GM18519 (cell line): Measurements from ENCODE around the gene PLEKHA5.

Source experiments
- ATAC-seq: cut with Tn5 transposase; IDR thresholded peaks from one replicate; pipeline ENCODE4 v1.9.1; 2021; ENCODE audit warnings: mild to moderate bottlenecking, moderate library complexity; ENCODE audit not compliant: unreplicated experiment, low FRiP score

The PLEKHA5 gene

DNA sequence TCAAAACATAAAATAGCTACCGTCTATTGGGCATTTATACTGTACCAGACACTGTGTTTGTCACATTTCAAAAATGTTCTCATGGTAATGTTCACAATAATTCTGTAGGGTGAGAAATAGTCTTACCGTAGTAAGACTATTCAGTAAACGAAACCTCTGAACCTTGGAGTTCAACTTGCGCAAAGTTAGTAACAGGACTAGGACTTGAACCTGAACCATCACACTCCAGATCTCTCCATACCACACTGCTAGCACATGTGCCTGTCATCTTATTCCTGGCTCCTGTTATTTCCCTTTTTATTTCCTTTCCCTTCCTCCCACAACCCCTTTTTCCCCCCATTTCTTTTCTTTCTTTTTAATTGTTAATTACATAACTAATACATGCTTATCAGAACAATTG, 65.4 kb downstream of the PLEKHA5 start:
- no peak for ATAC-seq

DNA sequence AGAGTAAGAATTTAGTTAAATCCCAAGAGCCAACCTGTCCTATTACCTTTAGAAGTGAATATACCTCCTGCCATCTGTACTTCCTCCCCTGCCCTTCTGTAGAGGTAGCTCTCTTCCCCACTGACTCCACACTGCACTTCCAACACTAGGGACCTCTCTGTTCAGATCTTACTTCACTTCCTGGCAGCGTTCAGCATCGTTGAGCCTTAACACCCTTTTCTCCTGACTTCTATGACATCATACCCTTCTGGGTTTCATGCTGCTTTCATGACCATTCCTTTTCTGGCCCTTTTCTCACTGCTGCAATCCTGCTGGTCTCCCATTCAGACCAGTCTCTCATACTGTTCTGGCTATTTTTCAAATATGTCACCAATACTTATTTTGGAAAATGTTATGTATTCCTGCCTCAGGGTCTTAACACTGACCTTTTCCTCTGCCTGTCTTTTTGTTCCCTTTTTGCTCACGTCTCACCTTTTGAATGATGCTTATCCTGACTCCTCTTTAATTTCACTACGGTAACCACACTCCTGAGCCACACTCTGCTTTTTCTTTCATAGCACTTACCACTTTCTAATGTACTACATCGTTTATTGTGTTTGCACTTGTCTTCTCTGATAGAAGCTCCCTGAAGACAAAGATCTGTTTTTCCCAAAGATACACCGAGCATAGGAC, 67.6 kb downstream of the PLEKHA5 start:
- ATAC-seq, result no peak

DNA sequence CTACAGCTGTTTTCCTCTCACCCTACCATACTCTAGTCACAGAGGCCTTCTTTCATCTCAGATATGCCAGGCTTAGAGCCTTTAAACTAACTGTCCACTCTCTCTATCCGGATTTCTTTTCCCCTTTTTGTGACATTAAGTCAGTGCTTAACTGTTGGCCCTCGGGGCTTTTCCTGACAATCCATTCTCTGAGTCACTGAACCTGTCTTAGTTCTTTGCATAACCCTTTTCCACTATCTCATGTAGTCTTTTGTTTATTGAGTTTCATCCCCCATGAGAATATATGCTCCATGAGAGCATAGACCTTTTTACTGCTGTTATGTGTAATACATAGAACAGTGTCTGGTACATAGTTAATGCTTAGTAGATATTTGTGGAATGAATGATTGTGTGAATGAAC, 68.7 kb downstream of the PLEKHA5 start:
- no peak for ATAC-seq

DNA sequence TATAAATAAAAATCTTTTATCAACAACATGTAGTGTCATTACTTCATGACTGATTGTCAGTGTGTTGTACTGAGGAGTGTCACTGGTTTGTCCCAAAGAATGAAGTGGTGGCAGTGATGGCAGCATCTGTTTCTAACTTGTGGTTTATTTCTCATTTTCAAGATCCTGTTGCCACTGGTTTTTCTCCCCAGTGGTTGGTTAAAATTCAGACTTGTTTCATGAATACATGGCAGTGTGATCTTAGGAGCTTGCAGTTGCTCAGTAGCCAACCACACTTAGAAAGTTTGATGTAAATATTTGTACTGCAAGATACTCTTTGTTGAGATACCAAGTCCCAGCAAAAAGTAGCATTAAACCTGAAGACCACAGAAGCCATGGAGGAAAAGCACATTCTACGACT, 69.8 kb downstream of the PLEKHA5 start:
- no peak for ATAC-seq

DNA sequence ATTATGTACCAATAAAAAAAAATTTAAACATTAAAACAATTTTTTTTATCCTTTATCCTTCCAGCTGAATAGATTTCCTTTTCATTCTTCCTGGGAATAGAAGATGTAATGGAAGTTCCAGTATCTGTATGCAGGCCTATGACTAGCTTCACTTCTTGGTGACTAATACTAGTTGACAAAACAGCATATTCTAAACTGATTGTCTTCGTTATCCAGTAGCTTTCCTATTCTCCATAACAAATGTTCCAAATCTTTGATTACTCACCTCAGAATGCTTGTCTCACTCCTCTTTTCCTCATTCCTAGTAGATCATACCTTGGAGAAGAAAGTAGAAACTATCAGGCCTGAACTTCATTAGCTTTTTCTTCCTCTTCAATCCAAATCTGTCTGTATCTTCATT, 70.7 kb downstream of the PLEKHA5 start:
- no peak for ATAC-seq

DNA sequence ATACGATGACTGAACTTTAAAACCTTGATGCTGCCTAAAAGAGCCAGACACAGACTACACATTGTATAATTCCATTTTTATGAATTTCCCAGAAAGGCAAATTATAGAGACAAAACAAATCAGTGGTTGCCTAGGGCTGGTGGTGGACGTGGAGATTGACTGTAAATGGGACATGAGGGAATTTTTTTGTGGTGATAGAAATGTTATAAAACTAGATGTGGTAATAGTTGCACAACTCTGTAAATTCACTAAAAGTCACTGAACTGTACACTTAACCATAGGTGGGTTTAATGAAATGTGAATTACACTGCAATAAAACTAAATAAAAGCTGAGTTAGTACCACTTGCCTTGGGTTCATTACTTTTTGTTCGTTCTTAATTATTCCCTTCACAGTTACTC, 72.1 kb downstream of the PLEKHA5 start:
- ATAC-seq, result no peak

DNA sequence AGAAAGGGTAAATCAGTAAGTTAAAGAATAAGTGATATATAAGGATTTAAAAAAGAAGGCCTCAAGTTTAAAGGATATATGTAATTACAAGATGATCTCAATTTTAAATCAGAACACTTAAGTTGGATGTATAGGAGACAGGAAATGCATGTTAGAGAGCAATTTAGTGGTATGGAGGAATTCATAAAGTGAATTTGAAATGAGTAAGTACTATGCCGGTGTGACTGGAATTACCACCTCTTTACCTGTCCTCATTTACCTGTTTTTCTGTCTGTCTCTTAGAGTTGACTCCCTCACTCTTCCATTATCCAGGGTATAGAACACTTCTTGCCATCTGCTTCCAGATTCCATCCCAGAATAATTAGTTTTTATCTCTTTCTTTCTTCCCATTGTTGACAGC, 73.5 kb downstream of the PLEKHA5 start:
- ATAC-seq, result no peak

DNA sequence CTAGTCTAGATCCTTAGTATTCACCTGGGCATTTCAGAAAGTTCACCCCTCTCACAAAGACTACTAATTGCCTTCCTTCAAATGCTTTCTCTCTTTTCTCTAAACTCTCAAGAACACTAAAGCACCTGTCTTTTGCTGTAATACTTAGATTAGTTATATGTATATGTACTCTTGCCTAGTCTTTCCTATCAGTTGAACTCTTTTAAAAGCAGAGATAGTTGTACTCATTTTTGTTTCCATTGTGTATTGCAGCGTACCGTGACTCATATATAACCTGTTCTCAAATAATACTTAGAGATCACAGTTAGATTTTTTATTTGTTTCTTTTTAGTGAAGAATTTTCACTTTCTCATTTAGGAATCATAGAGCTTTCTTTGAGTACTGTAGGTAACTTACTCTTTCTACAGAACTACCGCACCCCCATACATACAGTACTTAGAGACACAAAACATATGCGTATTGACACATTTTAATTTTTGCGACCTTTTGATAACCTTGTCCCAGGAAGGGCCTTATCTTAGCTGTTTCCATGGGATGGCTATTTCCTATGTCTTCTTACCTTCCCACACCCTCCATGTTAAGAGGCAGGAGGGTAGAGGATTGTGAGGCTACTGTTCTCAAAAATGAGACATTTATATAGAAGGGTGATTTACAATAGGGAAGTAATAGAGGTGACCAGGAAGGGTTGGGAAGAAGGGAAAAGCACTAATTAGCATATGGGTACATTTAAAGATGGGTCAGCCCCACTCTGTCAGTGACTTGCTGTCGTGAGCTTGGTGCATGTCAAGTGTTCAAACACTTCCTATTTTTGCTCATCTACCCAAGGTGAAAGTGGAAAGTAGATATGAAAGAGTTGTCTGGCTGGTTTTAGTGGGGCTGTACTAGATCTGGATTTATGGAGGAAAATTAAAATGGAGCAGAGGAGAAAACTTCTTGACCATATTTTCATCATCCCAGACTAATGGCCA, 74.3 kb downstream of the PLEKHA5 start:
- ATAC-seq, result no peak

DNA sequence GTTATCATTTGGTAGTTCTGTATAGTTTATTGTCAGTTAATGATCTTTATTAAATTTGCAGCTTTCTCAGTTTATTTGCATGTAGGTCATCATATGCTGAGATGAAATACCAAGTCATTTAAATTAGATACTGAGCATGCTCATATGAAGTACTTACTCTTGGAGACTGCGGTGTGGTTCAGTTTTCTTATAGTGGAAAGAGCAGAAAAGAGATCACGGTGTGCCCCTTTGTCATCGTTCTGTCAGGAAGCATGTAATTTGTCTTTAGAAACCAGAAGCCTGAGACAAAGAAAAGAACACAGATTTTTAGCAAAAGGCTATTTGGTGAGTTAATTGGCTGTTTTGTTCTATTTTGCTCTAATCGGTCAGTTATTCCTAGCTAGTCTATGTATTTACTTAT, 75.6 kb downstream of the PLEKHA5 start:
- no peak for ATAC-seq

DNA sequence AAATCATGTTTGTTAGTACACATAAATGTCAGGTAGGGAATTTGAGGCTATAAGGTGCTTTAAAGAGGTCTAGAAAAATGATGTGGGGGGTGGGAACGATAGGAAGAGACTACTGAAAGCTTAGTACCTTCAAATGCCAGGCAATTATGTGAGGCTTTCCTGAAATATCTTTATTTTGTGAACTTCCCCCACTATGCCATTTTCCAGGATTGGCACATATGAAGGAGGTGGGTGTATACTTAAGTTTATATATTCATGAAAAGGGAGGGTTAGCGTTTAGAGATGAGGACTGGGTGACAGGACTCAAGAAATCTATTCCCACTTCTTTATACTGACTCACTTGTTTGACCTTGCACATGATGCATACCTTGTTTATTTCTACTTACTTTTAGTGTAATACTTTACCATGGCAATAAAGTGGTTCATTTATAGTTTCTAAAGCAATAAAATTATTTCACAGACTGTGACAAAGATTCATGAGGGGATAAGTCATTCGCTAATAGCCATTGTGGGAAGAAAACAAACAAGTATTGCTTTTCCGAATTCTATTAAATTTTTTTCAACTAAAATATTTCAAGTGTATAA, 77.1 kb downstream of the PLEKHA5 start:
- ATAC-seq, result no peak

DNA sequence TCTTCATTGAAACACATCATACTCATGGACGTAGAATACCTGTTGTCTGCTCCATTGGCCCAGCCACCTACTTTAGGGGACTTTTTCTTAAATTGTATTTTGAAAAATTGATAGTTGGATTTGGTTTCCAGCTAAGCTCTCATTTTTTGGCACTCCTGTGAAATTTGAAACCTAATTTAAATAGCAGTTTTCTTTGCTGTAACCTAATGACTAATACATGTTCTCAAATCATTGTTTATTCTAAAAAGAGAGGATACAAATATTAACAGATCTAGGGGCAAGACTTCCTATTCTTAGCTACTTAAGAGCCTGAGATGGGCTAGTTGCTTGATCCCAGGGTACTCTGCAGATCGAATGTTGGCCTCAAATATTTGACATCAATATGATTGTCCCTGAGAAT, 78.9 kb downstream of the PLEKHA5 start:
- ATAC-seq, result no peak

DNA sequence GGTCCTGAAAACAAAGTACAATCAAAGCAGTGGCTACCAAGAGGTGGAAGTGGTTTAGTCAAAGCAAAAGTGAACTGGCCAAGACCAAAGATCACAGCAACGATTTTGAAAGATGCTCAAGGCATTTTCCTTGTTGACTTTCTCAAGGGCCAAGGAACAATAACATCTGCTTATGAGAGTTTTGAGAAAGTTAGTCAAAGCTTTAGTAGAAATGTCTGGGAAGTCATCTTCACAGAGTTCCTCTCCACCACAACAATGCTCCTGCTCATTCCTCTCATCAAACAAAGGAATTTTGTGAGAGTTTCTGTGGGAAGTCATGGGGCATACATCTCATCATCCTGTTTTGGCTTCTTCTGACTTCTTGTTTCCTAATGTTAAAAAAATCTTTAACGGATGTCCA, 80.1 kb downstream of the PLEKHA5 start:
- no peak for ATAC-seq

DNA sequence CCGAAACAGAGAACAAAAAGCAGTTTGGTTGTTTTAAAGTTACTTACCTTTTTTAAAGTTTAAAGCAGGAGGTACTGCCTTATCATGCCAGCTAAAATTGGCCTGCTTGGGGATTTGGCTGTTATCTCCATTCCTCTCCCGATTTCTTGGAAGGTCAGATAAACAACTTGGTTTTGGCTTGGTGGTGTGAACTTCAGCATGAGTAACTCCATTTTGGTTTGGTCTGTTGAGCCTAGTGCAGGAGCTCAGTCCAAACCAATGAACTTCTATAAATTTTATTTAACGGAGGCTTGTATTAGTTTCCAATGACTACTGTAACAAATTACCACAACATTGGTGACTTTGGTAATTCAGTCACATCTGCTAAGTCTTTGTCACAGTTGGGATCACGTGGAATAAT, 82.3 kb downstream of the PLEKHA5 start:
- no peak for ATAC-seq

DNA sequence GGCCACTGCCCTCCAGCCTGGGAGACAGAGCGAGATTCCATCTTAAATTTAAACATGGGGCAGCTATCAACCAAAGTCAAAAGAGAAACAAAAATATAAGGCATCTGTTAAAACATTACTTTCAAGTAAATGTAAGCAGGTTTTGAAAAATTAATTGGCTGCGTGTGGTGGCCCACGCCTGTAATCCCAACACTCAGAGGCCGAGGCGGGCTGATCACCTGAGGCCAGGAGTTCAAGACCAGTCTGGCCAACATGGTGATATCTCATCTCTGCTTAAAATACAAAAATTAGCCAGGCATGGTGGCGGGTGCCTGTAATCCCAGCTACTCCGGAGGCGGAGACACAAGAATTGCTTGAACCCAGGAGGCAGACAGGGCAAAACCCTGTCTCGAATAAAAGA, 82.7 kb downstream of the PLEKHA5 start:
- no peak for ATAC-seq

DNA sequence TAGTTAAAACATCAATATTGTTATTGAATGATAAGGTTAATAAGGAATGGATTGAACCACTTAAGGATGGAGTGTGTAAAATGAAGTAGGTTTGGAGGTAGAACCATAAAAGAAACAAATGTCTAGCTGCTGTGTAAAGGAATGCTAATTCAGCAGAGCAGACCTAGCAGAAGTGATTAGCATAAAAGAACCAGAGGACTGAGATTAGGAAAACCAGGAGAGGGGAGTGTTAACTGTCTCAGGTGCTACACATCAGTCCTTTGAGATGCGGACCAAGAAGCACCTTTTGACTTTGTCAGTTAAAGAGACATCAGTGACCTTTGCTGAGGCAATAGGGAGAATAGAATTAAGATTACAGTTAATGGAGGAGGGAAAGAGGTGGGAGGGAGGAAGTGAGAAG, 84.5 kb downstream of the PLEKHA5 start:
- no peak for ATAC-seq

DNA sequence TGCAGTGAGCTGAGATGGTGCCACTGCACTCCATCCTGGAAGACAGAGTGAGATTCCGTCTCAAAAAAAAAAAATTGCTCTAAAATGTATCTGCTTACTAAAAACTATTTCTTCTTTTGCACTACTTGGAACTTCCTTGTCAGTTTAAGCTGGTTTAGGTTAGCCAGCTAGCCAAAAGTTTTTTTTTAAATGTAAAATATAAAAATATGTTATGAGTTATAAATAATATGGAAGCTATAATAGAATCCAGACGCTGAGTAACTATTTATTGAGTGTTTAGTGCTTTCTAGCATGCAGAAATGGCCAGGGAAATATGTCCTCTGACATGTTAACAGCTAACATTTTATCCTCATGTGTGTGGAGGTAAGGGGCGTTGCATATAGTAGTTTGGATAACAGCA, 85.6 kb downstream of the PLEKHA5 start:
- no peak for ATAC-seq

DNA sequence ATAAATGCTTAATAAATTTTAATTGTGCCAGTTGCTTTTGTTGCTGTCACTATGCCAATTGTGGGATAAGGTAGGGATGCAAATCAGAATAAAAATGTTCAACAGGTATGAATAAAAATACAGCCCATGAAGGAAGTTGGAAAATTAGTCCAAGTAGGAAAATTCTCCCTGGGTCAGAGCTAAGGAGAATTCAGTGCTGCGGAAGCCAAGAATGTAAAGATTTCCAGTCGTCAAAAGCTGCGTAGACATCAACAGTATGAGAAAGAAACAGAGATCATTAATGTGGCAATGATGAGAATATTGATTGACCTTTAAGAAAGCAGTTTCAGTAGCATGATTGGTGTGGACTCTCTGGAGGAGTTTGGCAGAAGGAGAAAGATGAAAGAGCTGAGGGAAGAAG, 87.9 kb downstream of the PLEKHA5 start:
- ATAC-seq, result no peak

DNA sequence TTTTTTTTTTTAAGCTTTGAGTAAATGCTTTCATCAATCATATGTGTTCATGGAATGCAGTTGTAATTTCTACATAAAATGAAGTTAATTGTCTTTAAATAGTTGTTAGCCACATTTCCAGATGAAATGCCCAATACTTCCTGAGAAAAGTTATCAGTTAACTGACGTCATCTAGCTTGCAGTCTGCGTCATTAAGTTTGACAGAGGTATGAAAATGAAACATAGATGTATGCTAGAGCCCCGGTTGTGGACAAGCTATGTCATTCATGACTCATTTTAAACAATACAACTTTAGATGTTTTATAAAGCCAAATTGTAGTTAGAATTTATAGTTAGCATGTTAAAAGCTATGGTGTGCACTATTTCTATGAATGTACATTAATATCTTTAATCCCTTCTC, 90.7 kb downstream of the PLEKHA5 start:
- ATAC-seq, result no peak

DNA sequence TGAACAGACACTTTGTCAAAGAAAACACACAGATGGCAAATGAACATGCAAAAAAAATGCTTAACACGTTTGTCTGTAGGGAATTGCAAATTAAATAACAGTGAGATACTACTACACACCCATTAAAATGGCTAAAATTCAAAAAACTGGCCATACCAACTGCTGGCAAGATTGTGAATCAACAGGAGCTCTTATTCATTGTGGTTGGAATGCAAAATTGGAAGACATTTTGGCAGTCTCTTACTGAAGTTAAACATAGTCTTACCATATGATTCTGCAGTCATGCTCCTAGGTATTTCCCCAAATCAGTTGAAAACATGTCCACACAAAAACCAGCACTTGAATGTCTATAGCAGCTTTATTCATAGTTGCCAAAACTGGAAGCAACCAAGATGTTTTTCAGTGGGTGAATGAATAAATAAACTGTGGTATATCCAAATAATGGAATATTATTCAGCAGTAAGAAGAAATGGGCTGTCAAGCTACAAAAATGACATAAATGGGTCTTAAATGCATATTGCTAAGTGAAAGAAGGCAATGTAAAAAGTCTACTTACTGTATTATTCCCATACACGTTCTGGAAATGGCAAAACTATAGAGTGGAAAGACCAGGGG, 91.4 kb downstream of the PLEKHA5 start:
- ATAC-seq, result no peak

DNA sequence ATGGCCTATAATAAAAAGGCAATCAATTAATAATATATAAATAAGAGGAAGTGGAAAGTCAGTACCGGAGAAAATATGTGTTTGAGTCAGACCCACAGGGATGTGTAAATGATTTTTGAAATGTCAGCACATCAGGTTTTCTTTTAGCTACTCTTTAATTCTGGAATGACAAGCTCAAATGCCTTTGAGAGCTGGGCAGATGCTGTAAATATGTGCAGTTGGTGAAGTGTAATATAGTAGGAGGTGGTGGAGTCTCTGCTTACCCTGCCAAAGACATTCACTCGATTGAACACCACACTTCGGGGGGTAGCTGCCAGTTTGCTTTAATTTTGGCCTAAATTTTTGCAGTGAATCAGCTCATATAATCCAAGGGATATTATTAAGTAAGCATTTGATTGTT, 93.0 kb downstream of the PLEKHA5 start:
- no peak for ATAC-seq

DNA sequence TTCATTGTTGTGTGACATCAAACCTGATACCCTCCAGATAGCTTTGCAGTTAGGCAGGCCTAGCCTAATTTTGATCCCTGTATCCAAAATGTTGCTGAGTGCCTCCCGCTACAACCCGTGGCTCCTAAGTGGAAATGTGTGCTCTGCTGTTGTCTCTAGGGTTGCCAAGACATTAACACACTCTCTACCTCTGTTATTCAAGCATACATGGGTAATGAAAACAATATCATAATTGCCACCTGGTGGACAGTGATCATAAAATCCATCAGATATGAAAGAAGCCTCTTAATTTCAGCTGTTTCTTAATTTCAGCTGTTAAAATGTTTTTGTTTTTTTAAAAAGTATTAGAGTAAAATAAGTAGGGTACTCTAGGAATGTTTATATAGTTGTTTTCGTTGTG, 93.5 kb downstream of the PLEKHA5 start:
- ATAC-seq, result no peak
